Liver (tissue), 9 donors: ENCODE results near the gene GJE1. TPM values are rescaled to one million over a fixed set of nuclear protein-coding genes. Genes with fewer than 3 reads are reported as not detected.

Experiments
- DNase-seq: peaks from one replicate; pipeline ENCODE4 v3.0.0-alpha.2; 2017; ENCODE audit warnings: low spot score
- H3K27ac ChIP-seq, 2 donors: one replicate each; pipeline ENCODE4 v1.7.0; 2013; ENCODE audit warnings: inconsistent platforms in 2 of 2, low read length in 2 of 2, control low read depth in 1 of 2, low read depth in 1 of 2, mild to moderate bottlenecking in 1 of 2
- H3K27me3 ChIP-seq, 4 donors: one replicate each; pipeline versions ENCODE4 v1.6.1 to v1.7.0; 2013; ENCODE audit warnings: low read length in 3 of 4, inconsistent platforms in 1 of 4, mild to moderate bottlenecking in 1 of 4, moderate library complexity in 1 of 4; ENCODE audit not compliant: control insufficient read depth in 4 of 4, insufficient read depth in 4 of 4
- H3K36me3 ChIP-seq, 4 donors: one replicate each; pipeline versions ENCODE4 v1.6.1 to v1.7.0; 2013; ENCODE audit warnings: low read length in 3 of 4, mild to moderate bottlenecking in 3 of 4, low read depth in 1 of 4, moderate library complexity in 1 of 4; ENCODE audit not compliant: control insufficient read depth in 4 of 4, insufficient read depth in 3 of 4
- H3K4me1 ChIP-seq, 4 donors: one replicate each; pipeline versions ENCODE4 v1.6.1 to v1.7.0; 2013; ENCODE audit warnings: low read length in 3 of 4, mild to moderate bottlenecking in 3 of 4, moderate library complexity in 1 of 4; ENCODE audit not compliant: control insufficient read depth in 4 of 4, insufficient read depth in 4 of 4
- H3K4me3 ChIP-seq, 3 donors: one replicate each; pipeline versions ENCODE4 v1.6.1 to v1.7.0; 2013; ENCODE audit warnings: low read length in 3 of 3, control low read depth in 1 of 3, low read depth in 1 of 3, mild to moderate bottlenecking in 1 of 3
- H3K9ac ChIP-seq, 2 donors: one replicate each; pipeline ENCODE4 v1.7.0; 2013; ENCODE audit warnings: low read length in 2 of 2, mild to moderate bottlenecking in 2 of 2, moderate library complexity in 2 of 2, control low read depth in 1 of 2, low read depth in 1 of 2
- H3K9me3 ChIP-seq, 4 donors: one replicate each; pipeline versions ENCODE4 v1.6.1 to v1.7.0; 2013; ENCODE audit warnings: low read length in 3 of 4; ENCODE audit not compliant: control insufficient read depth in 4 of 4
- EGR1 ChIP-seq, 2 donors: IDR thresholded peaks; 2 replicates each; pipeline ENCODE4 v1.6.1; 2016 to 2018; ENCODE audit warnings: antibody characterized with exemption in 2 of 2, low read depth in 2 of 2
- FOXA1 ChIP-seq: IDR thresholded peaks from 2 replicates; pipeline ENCODE4 v1.6.1; 2016; ENCODE audit warnings: antibody characterized with exemption
- FOXA2 ChIP-seq: IDR thresholded peaks from 2 replicates; pipeline ENCODE4 v1.6.1; 2016; ENCODE audit warnings: antibody characterized with exemption
- GABPA ChIP-seq, 2 donors: IDR thresholded peaks in 1 of 2; conservative IDR thresholded peaks in 1 of 2; 2 replicates each; pipeline ENCODE4 v1.6.1; 2016; ENCODE audit warnings: antibody characterized with exemption in 2 of 2, mild to moderate bottlenecking in 1 of 2, moderate library complexity in 1 of 2
- HNF4A ChIP-seq, 2 donors: conservative IDR thresholded peaks; 2 replicates each; pipeline ENCODE4 v1.6.1; 2016; ENCODE audit warnings: antibody characterized with exemption in 2 of 2, mild to moderate bottlenecking in 2 of 2
- HNF4G ChIP-seq: IDR thresholded peaks from 2 replicates; pipeline ENCODE4 v1.6.1; 2016; ENCODE audit warnings: antibody characterized with exemption
- JUND ChIP-seq, 2 donors: IDR thresholded peaks; 2 replicates each; pipeline ENCODE4 v1.6.1; 2016; ENCODE audit warnings: antibody characterized with exemption in 2 of 2
- NR2F2 ChIP-seq: IDR thresholded peaks from 2 replicates; pipeline ENCODE4 v1.6.1; 2016; ENCODE audit warnings: antibody characterized with exemption
- RAD21 ChIP-seq, 2 donors: IDR thresholded peaks; 2 replicates each; pipeline ENCODE4 v1.6.1; 2016; ENCODE audit warnings: antibody characterized with exemption in 2 of 2, mild to moderate bottlenecking in 2 of 2
- RXRA ChIP-seq, 2 donors: IDR thresholded peaks; 2 replicates each; pipeline ENCODE4 v1.6.1; 2017 to 2018; ENCODE audit warnings: antibody characterized with exemption in 2 of 2, mild to moderate bottlenecking in 1 of 2
- SP1 ChIP-seq: IDR thresholded peaks from 2 replicates; pipeline ENCODE4 v1.6.1; 2018; ENCODE audit warnings: antibody characterized with exemption, mild to moderate bottlenecking
- TAF1 ChIP-seq: conservative IDR thresholded peaks from 2 replicates; pipeline ENCODE4 v1.6.1; 2016; ENCODE audit warnings: antibody characterized with exemption, mild to moderate bottlenecking
- YY1 ChIP-seq: IDR thresholded peaks from 2 replicates; pipeline ENCODE4 v1.6.1; 2016; ENCODE audit warnings: antibody characterized with exemption, mild to moderate bottlenecking
- WGBS: extraction: QIAGEN DNeasy Blood & Tissue Kit; methylation state at CpG from one replicate; pipeline ENCODE4 v1.1.7; 2013; 5-methylcytosine and 5-hydroxymethylcytosine counted together
- polyA plus RNA-seq, 2 donors: library from polyadenylated mRNA; stranded (reverse) in 1 of 2; unstranded in 1 of 2; fragments of 200-250 nt in 1 of 2; fragments of >200 nt in 1 of 2; fragmentation: Nextera tagmentation in 1 of 2; extraction: Ambion mirVana in 1 of 2; gene quantifications; one replicate each; pipeline versions ENCODE4 v1.2.1 to v1.2.3, GENCODE V29; 2013 to 2015
- total RNA-seq, 2 donors: library from RNA; depleted of rRNA; stranded (reverse); fragments of >200 nt; gene quantifications; one replicate each; pipeline ENCODE4 v1.2.3, GENCODE V29; 2014
- TF ChIP-seq, protein P1 (sequence below): IDR thresholded peaks from 2 replicates; pipeline ENCODE4 v1.6.1; 2016; ENCODE audit warnings: antibody characterized with exemption
- TF ChIP-seq, protein P2 (sequence below): fragments of 150-350 bp; IDR thresholded peaks from 2 replicates; pipeline ENCODE4 v1.5.1; 2017; ENCODE audit warnings: improper control_type of control experiment, low read depth, low read length; ENCODE audit not compliant: missing input control
- TF ChIP-seq, protein P3 (sequence below): IDR thresholded peaks from 2 replicates; pipeline ENCODE4 v1.6.1; 2016; ENCODE audit warnings: antibody characterized with exemption
- TF ChIP-seq, protein P4 (sequence below): IDR thresholded peaks from 2 replicates; pipeline ENCODE4 v1.6.1; 2016; ENCODE audit warnings: antibody characterized with exemption
- TF ChIP-seq, protein P5 (sequence below): IDR thresholded peaks from 2 replicates; pipeline ENCODE4 v1.6.1; 2016; ENCODE audit warnings: antibody characterized with exemption, mild to moderate bottlenecking
- donor health status: healthy.
- donor health status: healthy.
- donor health status: healthy.
- donor health status: healthy.
- donor health status: healthy.

The GJE1 gene
- total and polyA plus RNA-seq, 4 donors: not detected

DNA sequence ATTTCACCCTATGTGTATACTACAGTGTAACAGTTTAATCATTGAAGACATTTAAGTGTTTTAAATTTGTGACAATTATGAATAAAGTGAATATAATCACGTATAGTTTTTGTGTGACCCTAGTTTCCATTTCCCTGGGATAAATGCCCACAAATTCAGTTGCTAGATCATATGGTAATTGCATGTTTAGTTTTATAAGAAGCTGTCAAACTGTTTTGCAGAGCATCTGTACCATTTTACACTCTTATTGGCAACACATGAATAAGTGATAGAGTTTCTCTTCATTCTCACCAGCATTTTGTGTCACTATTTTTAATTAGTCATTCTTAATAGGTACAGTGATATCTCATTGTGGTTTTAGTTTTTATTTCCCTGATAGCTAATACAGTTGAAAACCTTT lies 21.6 kb downstream of the GJE1 start (continued):
- TF ChIP-seq, protein P1, sequence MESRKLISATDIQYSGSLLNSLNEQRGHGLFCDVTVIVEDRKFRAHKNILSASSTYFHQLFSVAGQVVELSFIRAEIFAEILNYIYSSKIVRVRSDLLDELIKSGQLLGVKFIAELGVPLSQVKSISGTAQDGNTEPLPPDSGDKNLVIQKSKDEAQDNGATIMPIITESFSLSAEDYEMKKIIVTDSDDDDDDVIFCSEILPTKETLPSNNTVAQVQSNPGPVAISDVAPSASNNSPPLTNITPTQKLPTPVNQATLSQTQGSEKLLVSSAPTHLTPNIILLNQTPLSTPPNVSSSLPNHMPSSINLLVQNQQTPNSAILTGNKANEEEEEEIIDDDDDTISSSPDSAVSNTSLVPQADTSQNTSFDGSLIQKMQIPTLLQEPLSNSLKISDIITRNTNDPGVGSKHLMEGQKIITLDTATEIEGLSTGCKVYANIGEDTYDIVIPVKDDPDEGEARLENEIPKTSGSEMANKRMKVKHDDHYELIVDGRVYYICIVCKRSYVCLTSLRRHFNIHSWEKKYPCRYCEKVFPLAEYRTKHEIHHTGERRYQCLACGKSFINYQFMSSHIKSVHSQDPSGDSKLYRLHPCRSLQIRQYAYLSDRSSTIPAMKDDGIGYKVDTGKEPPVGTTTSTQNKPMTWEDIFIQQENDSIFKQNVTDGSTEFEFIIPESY: no peak
- TF ChIP-seq SP1 (no peak), FOXA1 (no peak)
- TF ChIP-seq, protein P2, sequence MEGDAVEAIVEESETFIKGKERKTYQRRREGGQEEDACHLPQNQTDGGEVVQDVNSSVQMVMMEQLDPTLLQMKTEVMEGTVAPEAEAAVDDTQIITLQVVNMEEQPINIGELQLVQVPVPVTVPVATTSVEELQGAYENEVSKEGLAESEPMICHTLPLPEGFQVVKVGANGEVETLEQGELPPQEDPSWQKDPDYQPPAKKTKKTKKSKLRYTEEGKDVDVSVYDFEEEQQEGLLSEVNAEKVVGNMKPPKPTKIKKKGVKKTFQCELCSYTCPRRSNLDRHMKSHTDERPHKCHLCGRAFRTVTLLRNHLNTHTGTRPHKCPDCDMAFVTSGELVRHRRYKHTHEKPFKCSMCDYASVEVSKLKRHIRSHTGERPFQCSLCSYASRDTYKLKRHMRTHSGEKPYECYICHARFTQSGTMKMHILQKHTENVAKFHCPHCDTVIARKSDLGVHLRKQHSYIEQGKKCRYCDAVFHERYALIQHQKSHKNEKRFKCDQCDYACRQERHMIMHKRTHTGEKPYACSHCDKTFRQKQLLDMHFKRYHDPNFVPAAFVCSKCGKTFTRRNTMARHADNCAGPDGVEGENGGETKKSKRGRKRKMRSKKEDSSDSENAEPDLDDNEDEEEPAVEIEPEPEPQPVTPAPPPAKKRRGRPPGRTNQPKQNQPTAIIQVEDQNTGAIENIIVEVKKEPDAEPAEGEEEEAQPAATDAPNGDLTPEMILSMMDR: no peak

DNA sequence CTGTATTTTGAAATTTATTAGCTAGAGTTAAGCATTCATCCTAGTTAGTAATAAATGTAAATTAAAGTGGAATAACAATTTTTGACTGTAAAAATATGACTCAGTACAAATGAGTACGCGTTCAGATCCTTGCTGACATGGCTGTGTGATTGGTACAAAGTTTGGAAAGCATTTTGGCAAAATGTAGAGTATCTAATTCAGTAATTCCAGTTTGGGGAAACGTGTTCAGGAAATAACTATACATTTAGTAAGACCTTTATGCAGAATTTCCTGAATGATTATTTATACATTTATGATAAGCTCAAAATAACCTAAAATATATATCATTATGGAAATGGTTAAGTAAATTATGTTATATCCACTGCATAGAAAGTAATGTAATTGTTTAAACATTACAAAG lies 22.4 kb downstream of the GJE1 start:
- WGBS: 90% methylated on average over 3 of the region's 3 CpGs
- H3K36me3 ChIP-seq: no peaks in the 10 kb centered on the region
- H3K27ac ChIP-seq: no peak overlapping the region
- peaks cover 0 to 8% (median 3%) of the 10 kb centered on the region in 4 donors for H3K4me1 ChIP-seq
- no peak for DNase-seq
- H3K27me3 ChIP-seq: no peaks in the 10 kb centered on the region
- H3K9me3 ChIP-seq: no peaks in the 10 kb centered on the region
- H3K4me3 ChIP-seq: no peak overlapping the region
- H3K9ac ChIP-seq: no peak overlapping the region
- TF ChIP-seq SP1 (no peak), NR2F2 (no peak), RAD21 (IDR thresholded peaks at IDR 0.05) (no peak), EGR1 (IDR thresholded peaks at IDR 0.05; ENCODE audit: low read depth in 2 of 2) (no peak), HNF4G (no peak), JUND (IDR thresholded peaks at IDR 0.05) (no peak), FOXA1 (no peak), GABPA (IDR thresholded peaks at IDR 0.05 in 1 of 2, conservative IDR thresholded peaks at IDR 0.05 in 1 of 2) (no peak), HNF4A (conservative IDR thresholded peaks at IDR 0.05) (no peak), YY1 (no peak), TAF1 (no peak), FOXA2 (no peak), RXRA (IDR thresholded peaks at IDR 0.05) (no peak)
- TF ChIP-seq, protein P3, sequence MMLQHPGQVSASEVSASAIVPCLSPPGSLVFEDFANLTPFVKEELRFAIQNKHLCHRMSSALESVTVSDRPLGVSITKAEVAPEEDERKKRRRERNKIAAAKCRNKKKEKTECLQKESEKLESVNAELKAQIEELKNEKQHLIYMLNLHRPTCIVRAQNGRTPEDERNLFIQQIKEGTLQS: no peak
- TF ChIP-seq, protein P1: no peak
- TF ChIP-seq, protein P4, sequence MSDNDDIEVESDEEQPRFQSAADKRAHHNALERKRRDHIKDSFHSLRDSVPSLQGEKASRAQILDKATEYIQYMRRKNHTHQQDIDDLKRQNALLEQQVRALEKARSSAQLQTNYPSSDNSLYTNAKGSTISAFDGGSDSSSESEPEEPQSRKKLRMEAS: no peak
- TF ChIP-seq, protein P2: no peak
- TF ChIP-seq, protein P5, sequence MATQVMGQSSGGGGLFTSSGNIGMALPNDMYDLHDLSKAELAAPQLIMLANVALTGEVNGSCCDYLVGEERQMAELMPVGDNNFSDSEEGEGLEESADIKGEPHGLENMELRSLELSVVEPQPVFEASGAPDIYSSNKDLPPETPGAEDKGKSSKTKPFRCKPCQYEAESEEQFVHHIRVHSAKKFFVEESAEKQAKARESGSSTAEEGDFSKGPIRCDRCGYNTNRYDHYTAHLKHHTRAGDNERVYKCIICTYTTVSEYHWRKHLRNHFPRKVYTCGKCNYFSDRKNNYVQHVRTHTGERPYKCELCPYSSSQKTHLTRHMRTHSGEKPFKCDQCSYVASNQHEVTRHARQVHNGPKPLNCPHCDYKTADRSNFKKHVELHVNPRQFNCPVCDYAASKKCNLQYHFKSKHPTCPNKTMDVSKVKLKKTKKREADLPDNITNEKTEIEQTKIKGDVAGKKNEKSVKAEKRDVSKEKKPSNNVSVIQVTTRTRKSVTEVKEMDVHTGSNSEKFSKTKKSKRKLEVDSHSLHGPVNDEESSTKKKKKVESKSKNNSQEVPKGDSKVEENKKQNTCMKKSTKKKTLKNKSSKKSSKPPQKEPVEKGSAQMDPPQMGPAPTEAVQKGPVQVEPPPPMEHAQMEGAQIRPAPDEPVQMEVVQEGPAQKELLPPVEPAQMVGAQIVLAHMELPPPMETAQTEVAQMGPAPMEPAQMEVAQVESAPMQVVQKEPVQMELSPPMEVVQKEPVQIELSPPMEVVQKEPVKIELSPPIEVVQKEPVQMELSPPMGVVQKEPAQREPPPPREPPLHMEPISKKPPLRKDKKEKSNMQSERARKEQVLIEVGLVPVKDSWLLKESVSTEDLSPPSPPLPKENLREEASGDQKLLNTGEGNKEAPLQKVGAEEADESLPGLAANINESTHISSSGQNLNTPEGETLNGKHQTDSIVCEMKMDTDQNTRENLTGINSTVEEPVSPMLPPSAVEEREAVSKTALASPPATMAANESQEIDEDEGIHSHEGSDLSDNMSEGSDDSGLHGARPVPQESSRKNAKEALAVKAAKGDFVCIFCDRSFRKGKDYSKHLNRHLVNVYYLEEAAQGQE: no peak
